A673 (cell line): ENCODE results near the gene NGDN.

Experiments used
- EZH2 ChIP-seq: fragments of 200-600 bp; sonication (generic); IDR thresholded peaks from 2 replicates; pipeline ENCODE4 v1.6.1; 2017; ENCODE audit warnings: borderline replicate concordance, low read depth, mild to moderate bottlenecking, mixed read lengths, antibody characterized with exemption, low read length; ENCODE audit not compliant: poor library complexity, severe bottlenecking
- TF ChIP-seq, protein P1 (sequence below): fragments of 300-800, 200-600 bp; sonication (generic); conservative IDR thresholded peaks from 2 replicates; pipeline ENCODE4 v1.5.1; 2017; ENCODE audit warnings: low read depth, mild to moderate bottlenecking, antibody characterized with exemption, low read length, moderate library complexity, mixed read lengths

DNA sequence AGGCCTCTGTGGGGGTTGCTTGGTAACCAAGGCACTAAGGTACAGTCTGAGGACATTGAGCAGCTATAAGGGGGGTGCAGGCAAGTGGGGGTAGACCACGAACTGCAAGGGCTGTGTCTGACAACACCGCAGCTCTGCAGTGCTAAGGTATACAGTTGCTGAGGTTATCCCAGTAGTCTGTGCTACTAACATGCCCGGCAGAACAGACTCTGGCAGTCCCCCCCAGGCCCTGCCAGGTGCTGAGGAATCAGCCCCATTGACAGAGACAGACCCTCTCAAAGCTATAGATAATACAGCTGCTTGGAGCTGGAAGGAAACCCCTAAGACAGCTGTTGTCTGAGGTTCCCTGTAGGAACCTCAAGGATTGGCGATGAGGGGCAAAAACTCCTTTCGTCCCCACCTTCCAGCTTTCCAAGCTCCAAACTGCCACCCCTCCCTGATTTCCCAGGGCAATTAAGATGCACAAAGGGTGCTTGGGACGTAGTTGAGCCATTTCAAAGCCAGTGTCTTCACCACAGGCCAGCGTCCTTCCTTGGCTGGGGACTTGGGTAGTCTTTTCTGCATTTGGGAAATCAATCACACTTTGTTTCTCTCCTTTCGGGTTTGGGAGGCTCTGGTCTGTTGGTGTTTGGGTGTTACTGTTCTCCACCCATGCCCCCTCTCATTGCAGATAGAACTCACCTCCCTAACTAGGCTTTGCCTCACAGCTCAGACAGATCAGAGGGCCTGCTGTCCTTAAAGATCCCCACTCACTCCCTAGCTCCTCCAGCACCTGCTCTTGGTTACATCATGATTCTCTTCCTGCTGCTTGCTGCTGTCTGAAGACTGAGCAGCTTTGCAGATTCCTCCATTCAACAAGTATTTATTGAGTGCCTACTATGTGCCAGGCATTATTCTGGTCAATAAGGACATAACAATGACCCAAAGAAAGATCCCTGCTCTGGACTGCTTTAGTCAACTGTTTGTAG, 32.1 kb upstream of the NGDN start:
- TF ChIP-seq, protein P1, sequence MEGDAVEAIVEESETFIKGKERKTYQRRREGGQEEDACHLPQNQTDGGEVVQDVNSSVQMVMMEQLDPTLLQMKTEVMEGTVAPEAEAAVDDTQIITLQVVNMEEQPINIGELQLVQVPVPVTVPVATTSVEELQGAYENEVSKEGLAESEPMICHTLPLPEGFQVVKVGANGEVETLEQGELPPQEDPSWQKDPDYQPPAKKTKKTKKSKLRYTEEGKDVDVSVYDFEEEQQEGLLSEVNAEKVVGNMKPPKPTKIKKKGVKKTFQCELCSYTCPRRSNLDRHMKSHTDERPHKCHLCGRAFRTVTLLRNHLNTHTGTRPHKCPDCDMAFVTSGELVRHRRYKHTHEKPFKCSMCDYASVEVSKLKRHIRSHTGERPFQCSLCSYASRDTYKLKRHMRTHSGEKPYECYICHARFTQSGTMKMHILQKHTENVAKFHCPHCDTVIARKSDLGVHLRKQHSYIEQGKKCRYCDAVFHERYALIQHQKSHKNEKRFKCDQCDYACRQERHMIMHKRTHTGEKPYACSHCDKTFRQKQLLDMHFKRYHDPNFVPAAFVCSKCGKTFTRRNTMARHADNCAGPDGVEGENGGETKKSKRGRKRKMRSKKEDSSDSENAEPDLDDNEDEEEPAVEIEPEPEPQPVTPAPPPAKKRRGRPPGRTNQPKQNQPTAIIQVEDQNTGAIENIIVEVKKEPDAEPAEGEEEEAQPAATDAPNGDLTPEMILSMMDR, result no peak
- no peak for TF ChIP-seq EZH2
